Activated T-cell treated with anti-CD3 and anti-CD28 coated beads, Interleukin-2, amount 50 U/mL, for 72 hours (primary cell): ENCODE measurements around the gene GIPC1. TPM values are rescaled to one million over a fixed set of nuclear protein-coding genes. Genes with fewer than 3 reads are reported as not detected.

Experiments used
- ATAC-seq, 2 donors: fragments of 150-1000 bp; cut with Tn5 transposase; replicated peaks in 1 of 2; 2 replicates each; pipeline ENCODE4 v1.10.0; 2021; ENCODE audit warnings: moderate library complexity in 2 of 2, mild to moderate bottlenecking in 1 of 2
- DNase-seq, 2 donors: peaks; one replicate each; pipeline ENCODE4 v3.0.0; 2021 to 2022; ENCODE audit warnings: mixed read lengths in 1 of 2
- H3K27ac Mint-ChIP-seq: one replicate; pipeline ENCODE4 v1.8.0; 2022; ENCODE audit warnings: mild to moderate bottlenecking, moderate library complexity, mixed read lengths
- H3K27me3 Mint-ChIP-seq: one replicate; pipeline ENCODE4 v1.8.0; 2022; ENCODE audit warnings: low read depth, mixed read lengths
- H3K36me3 Mint-ChIP-seq, 2 donors: one replicate each; pipeline ENCODE4 v1.8.0; 2022; ENCODE audit warnings: mixed read lengths in 2 of 2, mild to moderate bottlenecking in 1 of 2; ENCODE audit not compliant: insufficient read depth in 2 of 2
- H3K4me1 Mint-ChIP-seq: one replicate; pipeline ENCODE4 v1.8.0; 2022; ENCODE audit warnings: low read depth, mixed read lengths
- H3K4me3 Mint-ChIP-seq, 2 donors: one replicate each; pipeline ENCODE4 v1.8.0; 2022; ENCODE audit warnings: mild to moderate bottlenecking in 2 of 2, mixed read lengths in 2 of 2, moderate library complexity in 2 of 2
- H3K9me3 Mint-ChIP-seq, 2 donors: one replicate each; pipeline ENCODE4 v1.8.0; 2022; ENCODE audit warnings: mixed read lengths in 2 of 2
- total RNA-seq, 2 donors: library from RNA; stranded (reverse); gene quantifications; one replicate each; pipeline ENCODE4 v1.2.3, GENCODE V29; 2022

Gene GIPC1
- total RNA-seq, 2 donors from 2014 or later, result 24.1 to 28.6 TPM

- H3K4me1 Mint-ChIP-seq, result peaks cover 46% of the 10 kb centered on the region
- peak within 1 kb of the TSS; percentile 45 for H3K27ac Mint-ChIP-seq
- H3K27me3 Mint-ChIP-seq, result no peaks in the 10 kb centered on the region
- H3K4me3 Mint-ChIP-seq, result peak within 1 kb of the TSS; percentile 95 to 99
- H3K36me3 Mint-ChIP-seq, result peaks cover 0 to 4% of the 10 kb centered on the region in 2 donors
- DNase-seq (peak; percentile 100), ATAC-seq (peak; percentile 95 to 97)
- H3K9me3 Mint-ChIP-seq, result no peaks in the 10 kb centered on the region
Measured at GRCh38 chr19:14529254-14530004, 33.5 kb upstream of the GIPC1 start, which contains the start of gene TECR. Gene TECR (plus strand): TSS chr19:14529594. CDS start chr19:14529697, 103 bp downstream.

GRCh38 chr19:14528419-14529253 is 32.7 kb upstream of the GIPC1 start:
- no peak for DNase-seq
- peaks cover 0 to 2% of the 10 kb centered on the region in 2 donors for H3K36me3 Mint-ChIP-seq
- H3K27me3 Mint-ChIP-seq, result no peaks in the 10 kb centered on the region
- H3K4me1 Mint-ChIP-seq, result peaks cover 46% of the 10 kb centered on the region
- H3K9me3 Mint-ChIP-seq, result no peaks in the 10 kb centered on the region
- H3K27ac Mint-ChIP-seq, result peak overlapping the region; percentile 42
- no peak for ATAC-seq
- H3K4me3 Mint-ChIP-seq, result peak overlapping the region; percentile 95 to 99

GRCh38 chr19:14526423-14526822 is 30.5 kb upstream of the GIPC1 start:
- Mint-ChIP-seq H3K27me3 (no peaks in the 10 kb centered on the region), H3K4me3 (peak overlapping the region in 1 of 2 donors; percentile 37), H3K4me1 (peaks cover 50% of the 10 kb centered on the region), H3K36me3 (peaks cover 0 to 2% of the 10 kb centered on the region in 2 donors), H3K9me3 (no peaks in the 10 kb centered on the region), H3K27ac (no peak overlapping the region)
- DNase-seq (no peak), ATAC-seq (no peak)

- Mint-ChIP-seq H3K4me1 (peaks cover 45% of the 10 kb centered on the region), H3K9me3 (no peaks in the 10 kb centered on the region), H3K27ac (no peak overlapping the region), H3K27me3 (no peaks in the 10 kb centered on the region), H3K4me3 (no peak overlapping the region), H3K36me3 (peaks cover 0 to 2% of the 10 kb centered on the region in 2 donors)
- DNase-seq, result no peak
- ATAC-seq, result no peak
Measured at GRCh38 chr19:14525729-14526128, 29.8 kb upstream of the GIPC1 start.

- Mint-ChIP-seq H3K27ac (peak overlapping the region; percentile 48), H3K36me3 (peaks cover 15 to 20% of the 10 kb centered on the region in 2 donors), H3K27me3 (no peaks in the 10 kb centered on the region), H3K4me1 (peaks cover 56% of the 10 kb centered on the region), H3K9me3 (no peaks in the 10 kb centered on the region), H3K4me3 (peak overlapping the region in 1 of 2 donors; percentile 89)
- ATAC-seq, result no peak
- no peak for DNase-seq
Measured at GRCh38 chr19:14520543-14520942, 24.6 kb upstream of the GIPC1 start.

- DNase-seq, result peak in 1 of 2 donors; percentile 48
- peak in 1 of 2 donors; percentile 15 for ATAC-seq
Measured at GRCh38 chr19:14519860-14520407, 24.0 kb upstream of the GIPC1 start.

GRCh38 chr19:14519245-14519859 is 23.4 kb upstream of the GIPC1 start:
- Mint-ChIP-seq H3K36me3 (peaks cover 22 to 30% of the 10 kb centered on the region in 2 donors), H3K4me3 (peak overlapping the region; percentile 88 to 89), H3K4me1 (peaks cover 67% of the 10 kb centered on the region), H3K27me3 (no peaks in the 10 kb centered on the region), H3K27ac (peak overlapping the region; percentile 95), H3K9me3 (no peaks in the 10 kb centered on the region)
- DNase-seq (no peak), ATAC-seq (no peak)

More at GRCh38 chr19:14519860-14520407, 24.0 kb upstream of the GIPC1 start:
- Mint-ChIP-seq H3K36me3 (peaks cover 19 to 25% of the 10 kb centered on the region in 2 donors), H3K4me3 (peak overlapping the region; percentile 88 to 89), H3K4me1 (peaks cover 62% of the 10 kb centered on the region), H3K27me3 (no peaks in the 10 kb centered on the region), H3K9me3 (no peaks in the 10 kb centered on the region), H3K27ac (peak overlapping the region; percentile 84)

- Mint-ChIP-seq H3K4me1 (peaks cover 74% of the 10 kb centered on the region), H3K27me3 (no peaks in the 10 kb centered on the region), H3K27ac (peak within 1 kb of the TSS; percentile 99), H3K36me3 (peaks cover 22 to 30% of the 10 kb centered on the region in 2 donors), H3K9me3 (no peaks in the 10 kb centered on the region), H3K4me3 (peak within 1 kb of the TSS; percentile 88 to 89)
- ATAC-seq (peak; percentile 65 to 72), DNase-seq (peak; percentile 84 to 86)
Measured at GRCh38 chr19:14517840-14518505, 22.0 kb upstream of the GIPC1 start, which contains the start of gene DNAJB1. Gene DNAJB1 (minus strand): TSS chr19:14518397. CDS start chr19:14518349, 48 bp downstream.

- Mint-ChIP-seq H3K9me3 (no peaks in the 10 kb centered on the region), H3K27me3 (no peaks in the 10 kb centered on the region), H3K27ac (peak overlapping the region; percentile 99), H3K4me3 (peak overlapping the region; percentile 88 to 89), H3K36me3 (peaks cover 22 to 30% of the 10 kb centered on the region in 2 donors), H3K4me1 (peaks cover 69% of the 10 kb centered on the region)
- ATAC-seq, result no peak
- DNase-seq, result no peak
Measured at GRCh38 chr19:14517446-14517839, 21.5 kb upstream of the GIPC1 start.

- DNase-seq, result no peak
- H3K27me3 Mint-ChIP-seq, result no peaks in the 10 kb centered on the region
Measured at GRCh38 chr19:14516746-14517438, 21.0 kb upstream of the GIPC1 start.

GRCh38 chr19:14516048-14516534 is 20.2 kb upstream of the GIPC1 start:
- ATAC-seq (no peak), DNase-seq (no peak)
- H3K9me3 Mint-ChIP-seq, result no peaks in the 10 kb centered on the region
- H3K27ac Mint-ChIP-seq, result peak overlapping the region; percentile 99
- peaks cover 22 to 30% of the 10 kb centered on the region in 2 donors for H3K36me3 Mint-ChIP-seq
- no peaks in the 10 kb centered on the region for H3K27me3 Mint-ChIP-seq
- H3K4me1 Mint-ChIP-seq, result peaks cover 61% of the 10 kb centered on the region
- H3K4me3 Mint-ChIP-seq, result peak overlapping the region; percentile 88 to 89

More at GRCh38 chr19:14516746-14517438, 21.0 kb upstream of the GIPC1 start:
- H3K9me3 Mint-ChIP-seq, result no peaks in the 10 kb centered on the region
- peaks cover 22 to 30% of the 10 kb centered on the region in 2 donors for H3K36me3 Mint-ChIP-seq
- no peak for ATAC-seq
- H3K4me3 Mint-ChIP-seq, result peak overlapping the region; percentile 88 to 89
- peak overlapping the region; percentile 99 for H3K27ac Mint-ChIP-seq
- H3K4me1 Mint-ChIP-seq, result peaks cover 63% of the 10 kb centered on the region
